ENCODE measurements around the gene RHOJ. TPM values are rescaled to one million over a fixed set of nuclear protein-coding genes. Genes with fewer than 3 reads are reported as not detected.

The RHOJ gene
- total RNA-seq, 3 donors from 2014 or later, result not detected

DNA sequence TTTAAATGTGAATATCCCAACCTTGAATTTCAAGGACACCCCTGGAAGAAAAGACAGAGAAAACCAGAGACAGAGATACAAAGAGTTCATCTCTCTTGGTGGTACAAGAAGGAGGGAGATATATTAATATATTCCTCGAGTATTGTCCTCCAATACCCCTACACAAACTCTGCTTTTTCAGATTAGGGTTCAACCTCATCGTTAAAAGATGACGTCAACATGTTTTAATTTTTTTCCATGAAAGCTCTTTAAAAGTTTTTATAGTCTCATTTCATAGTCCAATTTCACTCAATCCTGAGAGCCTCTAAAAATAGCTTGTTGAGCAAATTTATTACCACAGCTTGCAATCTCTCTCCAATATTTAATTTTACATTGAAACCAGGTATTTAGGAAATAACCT, 19.4 kb downstream of the RHOJ start:
- Mint-ChIP-seq H3K27me3 (ENCODE audit: low read depth) (peaks cover 25% of the 10 kb centered on the region), H3K36me3 (ENCODE audit: insufficient read depth) (no peaks in the 10 kb centered on the region), H3K4me3 (no peak overlapping the region), H3K4me1 (ENCODE audit: low read depth) (no peaks in the 10 kb centered on the region), H3K9me3 (no peaks in the 10 kb centered on the region)
- no peak for ATAC-seq
- DNase-seq, result no peak

DNA sequence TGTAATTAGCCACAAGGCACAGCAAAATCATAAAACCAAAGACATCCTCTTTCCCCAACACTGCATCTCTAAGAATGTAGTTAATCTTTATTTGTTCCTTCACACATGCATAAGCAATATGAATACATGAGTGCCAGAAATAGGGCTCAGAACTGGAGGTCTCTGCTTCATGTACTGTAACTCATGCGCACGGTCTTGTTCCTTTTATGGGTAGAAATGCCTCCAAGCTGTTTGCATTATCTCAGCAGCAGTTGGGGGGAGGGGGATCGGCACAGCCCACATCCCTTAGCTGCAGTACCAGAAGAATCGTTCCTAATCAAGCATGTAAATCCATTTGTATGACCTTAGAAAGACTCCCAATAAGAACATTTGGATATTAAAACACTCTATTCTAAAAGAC, 20.0 kb downstream of the RHOJ start:
- H3K4me1 Mint-ChIP-seq (ENCODE audit: low read depth), result no peaks in the 10 kb centered on the region
- ATAC-seq, result no peak
- DNase-seq, result no peak
- peaks cover 22% of the 10 kb centered on the region for H3K27me3 Mint-ChIP-seq (ENCODE audit: low read depth)
- H3K36me3 Mint-ChIP-seq (ENCODE audit: insufficient read depth), result no peaks in the 10 kb centered on the region
- H3K9me3 Mint-ChIP-seq, result no peaks in the 10 kb centered on the region
- H3K4me3 Mint-ChIP-seq, result no peak overlapping the region

DNA sequence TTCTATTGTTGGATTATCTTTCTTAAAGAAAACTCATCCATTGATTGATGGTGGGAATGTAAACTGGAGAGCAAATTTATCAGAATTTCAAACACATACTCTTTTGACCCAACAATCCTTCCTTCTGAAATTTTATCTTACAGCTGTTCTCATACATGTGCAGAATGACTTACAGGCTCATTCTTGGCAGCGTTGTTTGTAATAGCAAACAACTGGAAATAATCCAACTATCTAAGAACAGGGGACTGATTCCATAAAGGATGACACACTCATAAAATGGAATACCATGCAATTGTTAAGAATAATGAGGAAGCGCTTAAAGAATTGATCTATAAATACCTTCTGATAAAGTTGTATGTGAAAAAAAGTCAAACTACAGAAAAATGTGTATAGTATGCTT, 24.0 kb downstream of the RHOJ start:
- H3K4me3 Mint-ChIP-seq, result no peak overlapping the region
- DNase-seq (no peak), ATAC-seq (no peak)
- no peaks in the 10 kb centered on the region for H3K4me1 Mint-ChIP-seq (ENCODE audit: low read depth)
- no peaks in the 10 kb centered on the region for H3K36me3 Mint-ChIP-seq (ENCODE audit: insufficient read depth)
- H3K27me3 Mint-ChIP-seq (ENCODE audit: low read depth), result peaks cover 22% of the 10 kb centered on the region
- H3K9me3 Mint-ChIP-seq, result no peaks in the 10 kb centered on the region

DNA sequence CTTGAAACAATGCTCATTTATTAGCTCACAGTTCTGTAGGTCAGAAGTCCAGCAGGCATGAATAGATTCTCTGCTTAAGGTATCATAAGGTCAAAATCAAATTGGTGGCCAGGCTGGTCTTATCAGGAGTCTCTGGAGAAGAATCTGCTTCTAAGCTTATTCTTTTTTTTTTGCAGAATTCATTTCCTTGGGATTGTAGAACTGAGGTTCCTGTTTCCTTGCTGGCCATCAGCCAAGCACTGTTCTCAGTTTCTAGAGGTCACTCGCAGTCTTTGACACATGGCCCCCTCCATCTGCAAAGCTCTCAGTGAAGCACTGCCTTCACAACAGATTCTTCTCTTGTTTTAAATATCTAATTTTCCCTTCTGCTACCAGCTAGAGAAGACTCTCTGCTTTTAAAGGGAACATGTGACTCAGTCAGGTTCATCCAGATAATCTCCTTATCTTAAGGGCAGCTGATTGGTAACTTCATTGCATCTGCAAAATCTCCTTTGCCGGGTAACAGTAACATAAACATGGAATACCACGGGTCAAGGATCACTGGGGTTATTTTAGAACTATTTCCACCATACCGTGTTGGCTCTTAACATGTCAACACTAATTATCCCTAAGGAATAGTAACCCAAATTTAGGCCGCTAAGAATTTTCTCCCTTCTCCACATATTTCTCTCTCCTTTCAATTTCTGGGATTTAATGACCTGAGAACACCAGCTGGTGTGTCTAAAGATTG, 25.3 kb downstream of the RHOJ start:
- Mint-ChIP-seq H3K9me3 (no peaks in the 10 kb centered on the region), H3K36me3 (ENCODE audit: insufficient read depth) (no peaks in the 10 kb centered on the region), H3K4me3 (no peak overlapping the region), H3K4me1 (ENCODE audit: low read depth) (no peaks in the 10 kb centered on the region), H3K27me3 (ENCODE audit: low read depth) (peaks cover 21% of the 10 kb centered on the region)
- DNase-seq (no peak), ATAC-seq (no peak)

DNA sequence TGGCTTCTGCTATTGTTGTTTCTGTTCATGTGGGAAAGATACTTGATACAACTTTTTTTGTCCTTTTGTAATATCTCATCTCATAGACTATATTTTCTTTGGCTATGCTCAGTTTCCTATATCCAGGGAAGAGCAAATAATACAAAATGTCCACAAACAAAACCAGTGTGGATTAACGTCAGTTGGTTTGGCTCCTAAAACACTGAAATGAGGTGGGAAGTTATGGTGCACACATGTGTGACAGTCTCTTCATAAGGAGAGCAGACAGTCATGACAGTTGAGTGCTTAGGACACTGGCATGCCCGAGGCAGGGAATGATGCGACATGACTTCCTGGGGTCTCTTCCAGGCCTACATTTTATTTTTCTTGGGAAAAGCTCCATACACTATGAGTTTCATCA, 27.5 kb downstream of the RHOJ start:
- Mint-ChIP-seq H3K27me3 (ENCODE audit: low read depth) (peaks cover 22% of the 10 kb centered on the region), H3K4me3 (no peak overlapping the region), H3K9me3 (no peaks in the 10 kb centered on the region), H3K4me1 (ENCODE audit: low read depth) (no peaks in the 10 kb centered on the region), H3K36me3 (ENCODE audit: insufficient read depth) (no peaks in the 10 kb centered on the region)
- no peak for ATAC-seq
- no peak for DNase-seq

DNA sequence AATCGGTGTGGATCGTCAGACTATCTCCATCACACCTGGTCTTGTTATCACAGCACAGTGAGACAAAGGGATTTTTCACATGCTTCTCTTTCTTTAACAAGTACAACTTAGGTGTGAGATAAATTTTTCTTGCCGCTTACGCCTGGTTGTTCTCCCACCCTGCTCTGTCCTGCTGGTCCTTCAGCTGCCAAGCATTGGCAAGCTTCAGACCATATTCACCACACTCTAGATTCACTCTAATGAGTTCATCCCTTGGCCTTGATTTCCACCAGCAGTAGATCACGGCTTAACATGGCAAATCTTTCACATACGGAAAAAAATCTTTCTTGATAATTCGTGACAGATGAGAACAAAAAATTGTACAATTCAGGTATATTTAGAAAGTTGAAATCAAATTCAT, 33.5 kb downstream of the RHOJ start:
- DNase-seq (no peak), ATAC-seq (no peak)
- H3K4me3 Mint-ChIP-seq, result no peak overlapping the region
- no peaks in the 10 kb centered on the region for H3K9me3 Mint-ChIP-seq
- H3K27me3 Mint-ChIP-seq (ENCODE audit: low read depth), result peaks cover 21% of the 10 kb centered on the region
- H3K4me1 Mint-ChIP-seq (ENCODE audit: low read depth), result no peaks in the 10 kb centered on the region
- H3K36me3 Mint-ChIP-seq (ENCODE audit: insufficient read depth), result no peaks in the 10 kb centered on the region

DNA sequence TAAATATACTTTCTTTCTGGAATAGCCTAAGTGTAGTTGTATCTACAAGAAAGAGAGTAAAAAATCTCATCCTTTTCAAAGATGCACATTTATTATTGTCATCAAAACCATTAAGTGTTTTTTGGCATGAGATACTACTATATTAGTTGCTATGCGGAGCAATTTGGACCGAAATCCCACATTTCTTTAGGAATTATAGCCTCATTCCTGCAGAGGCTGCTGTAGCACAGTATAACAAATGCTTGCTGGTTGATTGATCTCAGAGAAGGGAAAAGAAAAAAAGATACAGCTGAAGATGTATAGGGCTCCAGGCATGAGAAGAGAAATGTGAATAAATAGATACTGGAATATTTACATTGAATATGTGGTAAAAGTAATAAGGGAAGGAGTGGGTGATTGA, 36.0 kb downstream of the RHOJ start:
- H3K4me1 Mint-ChIP-seq (ENCODE audit: low read depth), result no peaks in the 10 kb centered on the region
- no peak overlapping the region for H3K4me3 Mint-ChIP-seq
- ATAC-seq (no peak), DNase-seq (no peak)
- peaks cover 17% of the 10 kb centered on the region for H3K27me3 Mint-ChIP-seq (ENCODE audit: low read depth)
- H3K9me3 Mint-ChIP-seq, result no peaks in the 10 kb centered on the region
- no peaks in the 10 kb centered on the region for H3K36me3 Mint-ChIP-seq (ENCODE audit: insufficient read depth)

DNA sequence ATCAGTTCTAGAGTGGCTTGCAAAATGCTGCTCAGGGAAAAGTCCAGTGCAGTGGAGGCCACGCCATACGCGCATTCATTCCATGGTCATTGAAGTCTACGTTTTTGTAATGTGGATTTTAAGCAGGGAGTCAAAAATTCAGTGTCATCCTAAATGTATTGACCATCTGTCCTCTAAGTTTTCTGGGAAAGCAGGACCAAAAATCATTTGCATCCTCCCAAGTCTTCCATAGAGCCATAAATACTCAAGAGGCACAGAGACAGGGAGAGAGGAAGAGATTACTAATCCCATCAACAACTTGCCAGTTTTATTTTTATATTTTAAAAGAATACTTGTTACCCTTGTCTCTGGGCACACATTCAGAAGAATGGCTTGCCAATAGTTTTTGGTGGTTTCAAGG, 36.9 kb downstream of the RHOJ start:
- H3K4me3 Mint-ChIP-seq, result no peak overlapping the region
- H3K36me3 Mint-ChIP-seq (ENCODE audit: insufficient read depth), result no peaks in the 10 kb centered on the region

DNA sequence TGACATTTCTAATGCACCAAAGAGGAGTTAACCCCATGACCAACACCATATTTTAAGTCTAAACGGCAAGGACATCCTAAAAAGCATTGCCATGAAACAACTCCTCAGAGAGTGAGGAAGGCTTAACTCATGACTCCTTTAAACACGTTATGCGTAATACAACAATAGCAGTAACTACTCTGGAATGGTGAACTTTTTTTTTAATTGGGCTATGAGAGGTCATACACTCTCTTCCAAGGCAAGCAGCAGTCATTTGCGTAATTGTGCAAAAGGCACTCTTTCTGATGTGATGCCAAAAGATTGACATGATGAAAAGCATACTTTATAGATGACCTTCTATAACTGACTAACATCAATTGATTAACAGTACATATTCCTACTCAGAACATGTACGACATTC, 39.4 kb downstream of the RHOJ start:
- no peaks in the 10 kb centered on the region for H3K36me3 Mint-ChIP-seq (ENCODE audit: insufficient read depth)
- DNase-seq (no peak), ATAC-seq (no peak)
- H3K9me3 Mint-ChIP-seq, result peaks cover 3% of the 10 kb centered on the region
- no peak overlapping the region for H3K4me3 Mint-ChIP-seq
- H3K4me1 Mint-ChIP-seq (ENCODE audit: low read depth), result no peaks in the 10 kb centered on the region
- H3K27me3 Mint-ChIP-seq (ENCODE audit: low read depth), result peaks cover 15% of the 10 kb centered on the region

More for the DNA sequence above, 36.9 kb downstream of the RHOJ start:
- peaks cover 15% of the 10 kb centered on the region for H3K27me3 Mint-ChIP-seq (ENCODE audit: low read depth)
- H3K9me3 Mint-ChIP-seq, result no peaks in the 10 kb centered on the region
- DNase-seq, result no peak
- H3K4me1 Mint-ChIP-seq (ENCODE audit: low read depth), result no peaks in the 10 kb centered on the region
- no peak for ATAC-seq

DNA sequence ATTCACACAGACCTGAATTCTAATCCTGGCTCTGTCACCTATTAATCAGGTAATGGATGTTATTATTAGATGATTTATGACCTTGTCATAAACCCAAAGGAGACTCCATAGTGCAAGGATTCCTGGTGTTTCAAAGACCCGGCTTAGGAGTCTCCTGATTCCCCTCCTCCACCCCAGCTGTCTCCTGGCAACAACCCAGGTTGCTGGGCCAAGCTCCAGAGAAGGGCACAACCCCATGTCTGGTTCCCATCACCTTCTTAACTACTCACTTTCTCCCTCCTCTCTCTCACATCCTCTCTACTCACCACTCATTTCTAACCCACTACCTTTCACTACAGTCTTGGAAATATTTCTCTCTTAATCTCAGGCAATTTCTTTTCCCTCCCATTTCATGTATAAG, 41.6 kb downstream of the RHOJ start:
- ATAC-seq, result no peak
- no peaks in the 10 kb centered on the region for H3K4me1 Mint-ChIP-seq (ENCODE audit: low read depth)
- H3K36me3 Mint-ChIP-seq (ENCODE audit: insufficient read depth), result no peaks in the 10 kb centered on the region
- no peak overlapping the region for H3K4me3 Mint-ChIP-seq
- H3K9me3 Mint-ChIP-seq, result peaks cover 3% of the 10 kb centered on the region
- H3K27me3 Mint-ChIP-seq (ENCODE audit: low read depth), result peaks cover 19% of the 10 kb centered on the region
- DNase-seq, result no peak

DNA sequence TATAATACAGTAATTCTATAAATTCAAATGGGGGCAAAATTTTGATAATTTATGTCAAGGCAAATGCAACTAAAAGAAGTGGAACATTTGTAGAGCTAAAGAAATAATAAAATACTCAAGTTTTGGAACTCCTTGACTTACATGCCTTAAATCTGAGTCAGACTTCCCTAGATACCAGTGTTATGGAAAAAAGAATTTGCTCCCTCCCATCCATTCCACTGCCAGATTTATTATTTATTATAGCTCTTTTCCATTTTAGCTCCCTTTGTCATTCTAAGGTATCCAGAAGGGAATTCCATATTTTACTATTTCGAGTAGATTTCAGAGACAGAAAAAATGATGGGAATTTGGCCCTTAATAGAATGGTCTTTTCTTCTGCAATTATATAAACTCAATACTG, 44.0 kb downstream of the RHOJ start:
- Mint-ChIP-seq H3K4me1 (ENCODE audit: low read depth) (no peaks in the 10 kb centered on the region), H3K4me3 (no peak overlapping the region), H3K36me3 (ENCODE audit: insufficient read depth) (no peaks in the 10 kb centered on the region), H3K27me3 (ENCODE audit: low read depth) (peaks cover 19% of the 10 kb centered on the region), H3K9me3 (peaks cover 3% of the 10 kb centered on the region)
- no peak for ATAC-seq
- no peak for DNase-seq

DNA sequence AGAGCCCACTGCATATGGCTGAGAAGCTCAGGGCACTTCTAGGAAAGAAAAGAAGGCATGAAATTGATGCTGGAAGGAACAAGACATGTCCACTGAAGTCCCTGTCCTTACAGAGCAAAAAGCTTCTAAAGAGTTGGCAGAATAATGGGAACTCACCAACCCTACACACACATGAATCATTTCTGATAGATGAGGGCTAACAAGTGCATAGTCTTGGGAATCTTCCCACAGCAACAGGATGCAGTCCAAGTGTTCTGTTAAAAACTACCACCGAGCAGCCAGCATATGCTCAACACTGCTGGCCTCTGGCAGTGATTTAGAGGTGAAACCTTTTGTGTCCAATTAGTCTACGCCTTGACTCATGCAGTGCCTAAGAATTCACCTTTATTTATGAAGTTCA, 44.8 kb downstream of the RHOJ start:
- peaks cover 14% of the 10 kb centered on the region for H3K27me3 Mint-ChIP-seq (ENCODE audit: low read depth)
- no peaks in the 10 kb centered on the region for H3K36me3 Mint-ChIP-seq (ENCODE audit: insufficient read depth)
- peaks cover 3% of the 10 kb centered on the region for H3K9me3 Mint-ChIP-seq
- H3K4me3 Mint-ChIP-seq, result no peak overlapping the region
- DNase-seq (no peak), ATAC-seq (no peak)
- H3K4me1 Mint-ChIP-seq (ENCODE audit: low read depth), result no peaks in the 10 kb centered on the region

DNA sequence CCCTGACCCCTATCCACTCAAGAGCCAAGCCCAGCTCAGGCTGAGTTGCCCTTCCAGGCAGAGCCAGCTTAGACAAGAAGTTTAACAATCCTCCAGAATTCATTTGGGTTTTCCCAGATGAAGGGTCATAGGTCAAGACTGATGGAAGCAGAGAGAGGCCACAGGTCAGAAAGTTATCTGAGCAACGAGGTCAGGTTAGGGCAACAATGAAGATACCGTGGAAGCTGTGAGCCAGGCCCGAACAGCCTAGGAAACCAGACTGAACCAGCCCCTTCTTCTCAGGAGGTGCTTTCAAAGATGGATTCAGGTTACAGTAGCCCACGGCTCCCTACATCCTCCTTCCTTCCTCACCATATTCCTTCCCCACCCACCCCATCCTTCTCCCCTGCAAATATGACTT, 53.1 kb downstream of the RHOJ start:
- Mint-ChIP-seq H3K4me1 (ENCODE audit: low read depth) (no peaks in the 10 kb centered on the region), H3K4me3 (no peak overlapping the region), H3K27me3 (ENCODE audit: low read depth) (peaks cover 18% of the 10 kb centered on the region), H3K36me3 (ENCODE audit: insufficient read depth) (no peaks in the 10 kb centered on the region), H3K9me3 (no peaks in the 10 kb centered on the region)
- ATAC-seq (no peak), DNase-seq (no peak)

DNA sequence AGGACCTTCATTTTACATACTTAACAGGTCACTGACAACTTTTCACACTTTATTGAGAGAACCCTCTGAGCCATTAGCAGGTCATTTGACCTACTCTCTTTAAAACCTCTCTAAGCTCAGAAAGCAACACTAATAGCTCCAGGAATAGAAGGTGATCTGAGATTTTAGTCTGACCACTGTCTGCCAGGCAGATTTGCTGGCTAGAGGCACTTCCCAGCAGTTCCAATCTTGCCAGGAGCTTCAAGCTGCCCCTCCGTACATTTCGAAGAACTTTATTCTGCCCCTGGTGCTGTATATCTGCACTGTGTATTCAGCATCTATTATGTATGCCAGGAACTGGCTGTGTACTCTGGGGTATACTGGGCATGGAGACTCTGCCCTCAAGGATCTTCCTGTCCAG, 58.2 kb downstream of the RHOJ start:
- H3K4me3 Mint-ChIP-seq, result no peak overlapping the region
- H3K36me3 Mint-ChIP-seq (ENCODE audit: insufficient read depth), result no peaks in the 10 kb centered on the region
- H3K4me1 Mint-ChIP-seq (ENCODE audit: low read depth), result no peaks in the 10 kb centered on the region
- no peak for DNase-seq
- ATAC-seq, result no peak
- no peaks in the 10 kb centered on the region for H3K9me3 Mint-ChIP-seq
- H3K27me3 Mint-ChIP-seq (ENCODE audit: low read depth), result peaks cover 12% of the 10 kb centered on the region

DNA sequence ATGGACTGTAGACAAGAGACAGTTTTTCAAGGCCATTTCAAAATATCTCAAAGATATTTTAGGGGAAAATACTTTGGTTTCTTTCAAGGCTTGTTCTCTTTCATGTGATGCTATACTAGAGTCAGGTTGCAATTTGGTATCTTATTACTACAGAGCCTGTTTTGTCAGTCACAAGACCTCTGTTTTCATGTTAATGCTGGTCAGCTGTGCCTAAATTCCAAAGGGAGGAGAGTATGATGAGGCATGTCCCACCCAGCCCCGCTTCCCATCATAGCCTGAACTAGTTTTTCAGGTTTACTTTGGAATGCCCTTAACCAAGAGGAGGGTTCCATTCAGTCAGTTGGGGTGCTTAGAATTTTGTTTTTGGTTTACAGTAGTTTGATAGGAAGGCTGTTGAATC, 61.9 kb downstream of the RHOJ start:
- ATAC-seq, result no peak
- no peaks in the 10 kb centered on the region for H3K4me1 Mint-ChIP-seq (ENCODE audit: low read depth)
- H3K36me3 Mint-ChIP-seq (ENCODE audit: insufficient read depth), result no peaks in the 10 kb centered on the region
- no peak for DNase-seq
- H3K27me3 Mint-ChIP-seq (ENCODE audit: low read depth), result peaks cover 8% of the 10 kb centered on the region
- no peaks in the 10 kb centered on the region for H3K9me3 Mint-ChIP-seq
- no peak overlapping the region for H3K4me3 Mint-ChIP-seq

DNA sequence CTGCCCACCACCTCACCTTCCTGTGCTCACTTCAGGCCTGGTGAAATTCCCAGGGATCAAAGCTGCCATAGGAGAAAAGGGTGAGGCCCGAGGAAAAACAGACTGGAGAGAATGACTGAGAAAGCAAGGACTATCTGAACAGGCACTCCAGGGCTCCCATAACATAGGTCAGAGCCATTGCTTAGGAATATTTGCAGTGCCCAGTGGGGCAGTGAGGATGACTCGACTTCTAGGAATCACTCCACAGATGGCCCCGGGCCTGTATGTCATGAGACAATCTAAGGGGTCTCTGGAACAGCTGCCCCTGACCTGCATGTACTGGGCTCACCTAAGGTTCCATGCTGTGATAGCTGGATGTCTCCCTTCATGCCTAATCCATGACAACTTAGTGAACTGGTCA, 62.9 kb downstream of the RHOJ start:
- ATAC-seq, result no peak
- Mint-ChIP-seq H3K4me1 (ENCODE audit: low read depth) (no peaks in the 10 kb centered on the region), H3K4me3 (no peak overlapping the region), H3K9me3 (no peaks in the 10 kb centered on the region), H3K36me3 (ENCODE audit: insufficient read depth) (no peaks in the 10 kb centered on the region), H3K27me3 (ENCODE audit: low read depth) (peaks cover 8% of the 10 kb centered on the region)
- no peak for DNase-seq

Measured in activated T-cell treated with anti-CD3 and anti-CD28 coated beads, Interleukin-2, amount 50 U/mL, for 4 hours (primary cell).